Stimulated activated CD8-positive, alpha-beta memory T cell treated with anti-CD3 and anti-CD28 coated beads, Interleukin-7, amount 100 ng/mL, for 48 hours (primary cell): ENCODE data around the gene CCDC12.
A peak's percentile ranks its signal among the peaks of the same experiment; 100 is the strongest.

Experiments
- DNase-seq, 2 donors: peaks; one replicate each; pipeline ENCODE4 v3.0.0-alpha.2; 2020; ENCODE audit warnings: low read depth in 1 of 2; ENCODE audit errors: extremely low read depth in 1 of 2

Gene CCDC12

DNA sequence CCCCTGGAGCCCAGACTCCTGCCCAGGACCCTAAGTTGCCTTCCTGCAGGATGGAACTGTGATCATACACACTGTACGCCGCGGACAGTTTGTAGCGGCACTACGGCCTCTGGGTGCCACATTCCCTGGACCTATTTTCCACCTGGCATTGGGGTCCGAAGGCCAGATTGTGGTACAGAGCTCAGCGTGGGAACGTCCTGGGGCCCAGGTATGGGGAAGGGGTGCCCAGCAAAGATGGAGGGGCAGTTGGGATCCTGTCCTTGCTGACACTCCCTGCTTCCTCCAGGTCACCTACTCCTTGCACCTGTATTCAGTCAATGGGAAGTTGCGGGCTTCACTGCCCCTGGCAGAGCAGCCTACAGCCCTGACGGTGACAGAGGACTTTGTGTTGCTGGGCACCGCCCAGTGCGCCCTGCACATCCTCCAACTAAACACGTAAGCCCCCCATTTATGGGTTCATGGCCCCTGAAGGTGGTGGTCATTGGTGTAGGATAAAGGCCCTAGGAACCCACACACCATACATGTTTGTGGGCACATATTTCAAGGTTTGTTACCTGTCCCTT is 31.8 kb upstream of the CCDC12 start:
- no peak for DNase-seq

DNA sequence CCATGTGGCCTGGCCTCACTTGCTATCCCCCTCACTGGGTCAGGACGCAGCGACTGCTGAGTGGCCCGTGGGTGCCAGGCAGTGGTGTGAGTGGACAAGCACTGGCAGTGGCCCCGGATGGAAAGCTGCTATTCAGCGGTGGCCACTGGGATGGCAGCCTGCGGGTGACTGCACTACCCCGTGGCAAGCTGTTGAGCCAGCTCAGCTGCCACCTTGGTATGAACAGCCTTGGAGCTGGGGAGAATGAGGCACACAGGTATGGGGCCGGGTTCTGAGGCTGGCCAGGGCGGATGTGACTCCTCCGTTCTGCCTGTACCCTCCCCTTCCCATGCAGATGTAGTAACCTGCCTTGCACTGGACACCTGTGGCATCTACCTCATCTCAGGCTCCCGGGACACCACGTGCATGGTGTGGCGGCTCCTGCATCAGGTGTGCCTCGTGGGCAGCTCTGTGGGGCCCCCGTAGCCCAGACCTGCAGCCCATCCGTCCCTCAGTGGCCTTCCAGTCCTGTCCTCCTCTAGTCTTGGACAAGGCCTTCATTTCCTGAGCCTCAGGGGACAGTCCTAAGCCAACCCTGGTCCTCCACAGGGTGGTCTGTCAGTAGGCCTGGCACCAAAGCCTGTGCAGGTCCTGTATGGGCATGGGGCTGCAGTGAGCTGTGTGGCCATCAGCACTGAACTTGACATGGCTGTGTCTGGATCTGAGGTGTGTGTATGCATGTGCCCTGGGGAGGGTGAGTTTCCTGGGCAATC is 31.1 kb upstream of the CCDC12 start:
- no peak for DNase-seq

DNA sequence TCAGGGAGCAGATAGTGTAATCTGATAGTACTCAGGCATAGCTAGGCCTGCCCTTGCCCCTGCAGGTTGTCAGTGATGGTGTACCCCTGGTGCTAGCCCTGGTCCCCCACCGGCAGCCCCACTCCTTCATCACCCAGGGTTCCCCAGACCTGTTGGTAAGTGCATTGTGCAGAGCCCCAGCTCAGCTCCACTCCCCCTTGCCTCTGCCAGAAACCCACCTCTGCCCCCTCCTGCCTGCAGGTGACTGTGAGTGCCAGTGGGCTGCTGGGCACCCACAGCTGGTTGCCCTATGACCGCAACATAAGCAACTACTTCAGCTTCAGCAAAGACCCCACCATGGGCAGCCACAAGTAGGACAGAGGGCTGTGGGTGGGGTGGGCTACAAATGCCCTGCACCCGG is 30.5 kb upstream of the CCDC12 start:
- DNase-seq, result no peak

DNA sequence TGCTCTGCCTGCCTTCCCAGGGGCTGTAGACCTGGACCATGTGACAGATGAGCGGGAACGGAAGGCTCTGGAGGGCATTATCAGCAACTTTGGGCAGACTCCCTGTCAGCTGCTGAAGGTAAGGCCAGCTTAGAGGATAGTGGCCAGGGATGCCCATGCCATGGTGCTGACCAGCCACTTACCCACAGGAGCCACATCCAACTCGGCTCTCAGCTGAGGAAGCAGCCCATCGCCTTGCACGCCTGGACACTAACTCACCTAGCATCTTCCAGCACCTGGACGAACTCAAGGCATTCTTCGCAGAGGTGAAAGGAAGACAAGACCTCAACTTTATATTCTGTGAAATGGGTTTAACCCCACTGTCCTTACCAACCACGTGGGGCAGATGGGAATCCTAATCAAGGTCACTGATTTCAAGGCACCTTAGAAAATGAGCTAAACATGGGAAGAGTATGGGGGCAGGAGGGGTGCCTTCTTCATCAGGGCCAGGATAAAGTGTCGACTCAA is 29.7 kb upstream of the CCDC12 start:
- no peak for DNase-seq

DNA sequence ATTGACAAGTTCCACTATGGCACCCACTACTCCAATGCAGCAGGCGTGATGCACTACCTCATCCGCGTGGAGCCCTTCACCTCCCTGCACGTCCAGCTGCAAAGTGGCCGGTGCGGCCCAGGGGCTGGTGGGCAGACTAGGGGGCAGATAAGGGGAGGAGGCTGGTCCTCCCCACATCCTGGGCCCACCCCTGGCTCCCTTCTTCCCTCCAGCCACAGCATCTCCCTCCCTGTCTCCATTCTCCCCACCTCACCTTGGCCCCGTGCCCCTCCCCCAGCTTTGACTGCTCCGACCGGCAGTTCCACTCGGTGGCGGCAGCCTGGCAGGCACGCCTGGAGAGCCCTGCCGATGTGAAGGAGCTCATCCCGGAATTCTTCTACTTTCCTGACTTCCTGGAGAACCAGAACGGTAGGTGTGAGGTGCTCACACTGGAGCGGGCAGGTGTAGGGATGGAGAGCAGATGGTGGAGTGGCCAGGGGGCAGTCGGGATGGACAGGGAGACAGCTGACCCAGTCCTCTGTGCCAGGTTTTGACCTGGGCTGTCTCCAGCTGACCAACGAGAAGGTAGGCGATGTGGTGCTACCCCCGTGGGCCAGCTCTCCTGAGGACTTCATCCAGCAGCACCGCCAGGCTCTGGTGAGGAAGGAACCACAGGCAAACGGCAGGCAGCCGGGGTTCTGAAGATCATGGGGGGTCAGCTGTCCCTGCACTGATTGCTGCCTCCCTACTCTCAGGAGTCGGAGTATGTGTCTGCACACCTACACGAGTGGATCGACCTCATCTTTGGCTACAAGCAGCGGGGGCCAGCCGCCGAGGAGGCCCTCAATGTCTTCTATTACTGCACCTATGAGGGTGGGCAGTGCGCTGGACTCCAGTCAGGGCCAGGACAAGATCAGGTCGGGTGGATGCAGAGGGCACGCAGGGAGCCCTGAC is 28.9 kb upstream of the CCDC12 start:
- DNase-seq, result no peak

DNA sequence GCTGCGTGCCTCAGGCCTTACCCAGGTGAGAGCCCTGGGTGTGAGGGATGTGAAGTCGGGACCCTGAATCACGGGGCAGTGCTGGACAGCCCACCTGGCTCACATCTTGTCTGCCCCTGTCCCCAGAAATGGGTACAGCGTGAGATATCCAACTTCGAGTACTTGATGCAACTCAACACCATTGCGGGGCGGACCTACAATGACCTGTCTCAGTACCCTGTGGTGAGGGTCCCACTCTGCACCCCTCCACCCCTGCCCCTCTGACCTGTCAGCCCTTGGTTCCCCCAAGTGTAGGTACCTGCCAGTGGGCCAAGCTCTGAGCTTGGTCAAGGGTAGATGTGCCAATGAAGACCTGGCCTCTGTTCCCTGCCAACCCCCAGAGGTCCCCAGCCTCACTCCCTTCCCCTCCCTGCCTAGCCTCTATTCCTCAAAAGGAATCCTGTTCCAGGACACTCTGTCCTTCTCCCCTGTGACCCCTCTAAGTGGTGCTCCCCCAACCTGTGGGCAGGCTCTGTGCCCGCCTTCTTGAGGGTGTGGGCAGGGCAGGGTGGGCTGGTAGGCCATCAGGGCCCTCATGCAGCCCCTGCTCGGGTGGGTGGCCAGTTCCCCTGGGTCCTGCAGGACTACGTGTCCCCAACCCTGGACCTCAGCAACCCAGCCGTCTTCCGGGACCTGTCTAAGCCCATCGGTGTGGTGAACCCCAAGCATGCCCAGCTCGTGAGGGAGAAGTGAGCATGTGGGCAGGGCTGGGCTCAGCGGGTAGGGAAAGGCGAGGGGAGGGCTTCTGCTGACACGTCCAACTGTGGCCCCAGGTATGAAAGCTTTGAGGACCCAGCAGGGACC is 28.0 kb upstream of the CCDC12 start:
- no peak for DNase-seq

DNA sequence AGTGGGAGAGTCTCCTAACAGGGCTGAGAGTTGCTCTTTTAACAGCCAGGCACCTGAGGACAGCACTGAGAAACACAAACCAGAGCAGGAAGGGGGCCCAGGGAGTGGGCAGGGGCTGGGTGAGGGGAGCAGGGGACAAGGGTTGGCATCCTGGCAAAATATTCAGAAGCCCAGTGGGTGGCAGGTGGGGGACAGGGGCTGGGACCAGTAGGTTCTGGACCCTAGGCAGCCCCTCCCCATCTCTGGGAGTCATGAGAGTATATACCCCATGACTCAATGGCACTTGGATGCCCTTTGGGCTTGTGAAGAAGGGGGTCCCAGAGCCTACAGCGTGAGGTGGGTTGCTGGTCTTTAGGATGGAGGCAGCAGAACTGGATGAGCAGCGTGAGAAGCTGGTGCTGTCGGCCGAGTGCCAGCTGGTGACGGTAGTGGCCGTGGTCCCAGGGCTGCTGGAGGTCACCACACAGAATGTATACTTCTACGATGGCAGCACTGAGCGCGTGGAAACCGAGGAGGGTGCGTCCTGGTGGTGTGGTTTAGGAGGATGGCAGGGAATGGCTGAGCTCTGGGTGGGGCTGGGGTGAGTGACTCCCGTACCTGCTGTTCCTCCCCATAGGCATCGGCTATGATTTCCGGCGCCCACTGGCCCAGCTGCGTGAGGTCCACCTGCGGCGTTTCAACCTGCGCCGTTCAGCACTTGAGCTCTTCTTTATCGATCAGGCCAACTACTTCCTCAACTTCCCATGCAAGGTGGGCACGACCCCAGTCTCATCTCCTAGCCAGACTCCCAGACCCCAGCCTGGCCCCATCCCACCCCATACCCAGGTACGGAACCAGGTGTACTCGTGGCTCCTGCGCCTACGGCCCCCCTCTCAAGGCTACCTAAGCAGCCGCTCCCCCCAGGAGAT is 27.2 kb upstream of the CCDC12 start:
- no peak for DNase-seq

DNA sequence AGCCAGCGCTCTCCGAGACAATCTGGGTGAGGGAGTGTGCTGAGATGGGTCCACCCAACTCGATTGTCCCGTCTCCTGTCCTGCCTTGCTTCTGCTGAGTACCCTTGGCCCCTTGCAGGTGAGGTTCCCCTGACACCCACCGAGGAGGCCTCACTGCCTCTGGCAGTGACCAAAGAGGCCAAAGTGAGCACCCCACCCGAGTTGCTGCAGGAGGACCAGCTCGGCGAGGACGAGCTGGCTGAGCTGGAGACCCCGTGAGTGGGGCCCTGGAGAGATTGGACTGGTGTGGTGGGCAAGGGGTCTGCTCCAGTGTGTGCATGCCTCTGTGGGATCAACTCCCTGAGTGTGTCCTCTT is 26.5 kb upstream of the CCDC12 start:
- DNase-seq, result no peak

DNA sequence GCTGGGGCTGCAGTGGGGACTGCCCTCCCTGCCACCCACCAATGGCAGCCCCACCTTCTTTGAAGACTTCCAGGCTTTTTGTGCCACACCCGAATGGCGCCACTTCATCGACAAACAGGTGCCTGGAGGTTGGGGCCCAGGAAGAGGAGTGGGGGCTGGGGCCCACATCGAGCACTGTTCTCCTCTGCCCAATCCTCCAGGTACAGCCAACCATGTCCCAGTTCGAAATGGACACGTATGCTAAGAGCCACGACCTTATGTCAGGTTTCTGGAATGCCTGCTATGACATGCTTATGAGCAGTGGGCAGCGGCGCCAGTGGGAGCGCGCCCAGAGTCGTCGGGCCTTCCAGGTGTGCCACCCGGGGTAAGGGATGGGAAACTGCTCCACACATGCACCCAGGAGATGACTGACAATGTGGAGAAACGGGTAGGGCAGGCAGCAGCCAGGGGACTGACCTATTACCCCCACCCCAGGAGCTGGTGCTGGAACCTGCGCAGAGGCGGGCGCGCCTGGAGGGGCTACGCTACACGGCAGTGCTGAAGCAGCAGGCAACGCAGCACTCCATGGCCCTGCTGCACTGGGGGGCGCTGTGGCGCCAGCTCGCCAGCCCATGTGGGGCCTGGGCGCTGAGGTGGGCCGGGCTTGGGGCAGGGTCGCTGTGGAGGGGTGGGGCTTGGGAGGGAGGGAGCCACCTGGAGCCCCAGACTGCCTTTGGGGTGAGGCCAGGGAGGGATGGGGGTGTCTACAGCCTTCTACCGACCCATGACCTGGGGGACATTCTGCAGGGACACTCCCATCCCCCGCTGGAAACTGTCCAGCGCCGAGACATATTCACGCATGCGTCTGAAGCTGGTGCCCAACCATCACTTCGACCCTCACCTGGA is 25.9 kb upstream of the CCDC12 start:
- DNase-seq, result no peak

DNA sequence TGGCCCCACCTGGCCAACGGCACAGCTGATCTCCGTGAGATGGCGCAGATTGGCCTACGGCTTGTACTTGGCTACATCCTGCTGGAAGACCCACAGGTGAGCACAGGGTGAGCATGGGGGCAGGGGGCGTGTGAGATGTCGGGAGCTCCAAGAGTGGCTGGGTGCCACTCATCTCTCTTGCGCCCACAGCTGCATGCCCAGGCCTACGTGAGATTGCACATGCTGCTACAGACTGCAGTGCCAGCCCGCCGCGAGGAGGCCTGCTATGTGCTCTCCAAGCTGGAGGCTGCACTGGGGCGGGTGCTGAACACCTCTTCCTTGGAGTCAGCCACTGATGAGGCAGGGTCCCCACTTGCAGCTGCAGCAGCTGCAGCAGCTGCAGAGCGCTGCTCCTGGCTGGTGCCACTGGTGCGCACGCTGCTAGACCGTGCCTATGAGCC is 25.2 kb upstream of the CCDC12 start:
- no peak for DNase-seq

DNA sequence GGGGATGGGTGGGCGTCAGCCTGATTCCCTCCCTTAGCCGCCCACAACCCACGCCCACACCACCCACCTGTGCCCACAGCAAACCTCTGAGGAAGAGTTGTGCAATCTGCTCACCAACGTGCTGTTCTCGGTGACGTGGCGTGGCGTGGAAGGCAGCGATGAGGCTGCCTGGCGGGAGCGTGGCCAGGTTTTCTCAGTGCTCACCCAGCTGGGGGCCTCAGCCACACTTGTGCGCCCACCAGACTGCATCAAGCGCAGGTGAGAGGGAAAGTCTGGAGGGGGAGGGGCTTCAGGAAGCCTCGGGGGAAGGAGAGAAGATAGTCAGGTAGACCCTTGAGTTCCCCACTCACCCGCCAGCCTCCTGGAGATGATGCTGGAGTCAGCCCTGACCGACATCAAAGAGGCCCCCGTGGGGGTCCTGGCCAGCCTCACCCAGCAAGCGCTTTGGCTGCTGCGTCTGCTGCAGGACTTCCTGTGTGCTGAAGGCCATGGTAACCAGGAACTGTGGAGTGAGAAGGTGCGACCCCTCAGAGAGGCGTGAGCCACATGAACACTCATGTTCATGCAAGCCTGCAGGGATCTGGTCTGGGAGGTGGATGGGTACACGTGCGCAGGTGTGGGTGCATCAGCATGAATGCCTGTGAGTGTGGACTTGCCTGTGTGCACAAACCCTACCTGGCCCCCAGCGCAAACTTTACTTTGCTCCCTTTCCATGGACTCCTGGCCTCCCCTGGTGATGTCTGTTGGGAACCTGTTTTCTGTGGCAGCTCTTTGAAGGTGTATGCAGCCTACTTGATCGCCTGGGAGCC is 24.6 kb upstream of the CCDC12 start:
- DNase-seq, result no peak

DNA sequence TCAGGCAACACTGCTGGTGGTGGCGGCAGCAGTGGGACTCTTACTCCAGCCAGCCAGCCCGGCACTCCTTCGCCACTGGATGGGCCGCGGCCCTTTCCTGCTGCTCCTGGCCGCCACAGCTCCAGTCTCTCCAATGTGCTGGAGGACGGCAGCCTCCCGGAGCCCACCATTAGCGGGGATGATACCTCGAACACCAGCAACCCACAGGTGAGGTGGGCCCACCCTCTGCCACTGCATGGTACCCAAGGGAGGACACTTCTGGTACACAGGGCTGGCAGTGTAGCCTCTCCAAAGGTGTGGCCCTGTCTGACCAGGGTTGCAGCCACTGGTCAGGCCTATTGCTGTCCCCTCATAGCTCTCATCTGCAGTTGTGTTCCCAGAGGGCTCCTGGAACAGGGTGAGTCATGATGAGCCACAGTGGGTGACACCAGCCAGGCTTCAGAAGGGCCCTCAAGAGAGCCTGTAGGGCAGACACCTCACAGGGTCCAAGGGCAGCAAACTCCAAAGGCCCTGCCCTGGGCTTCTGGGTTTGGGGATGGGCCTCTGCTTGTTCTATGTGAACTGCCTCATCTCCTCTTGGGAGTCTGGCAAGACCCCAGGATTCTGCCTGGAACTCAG is 23.8 kb upstream of the CCDC12 start:
- DNase-seq, result no peak

DNA sequence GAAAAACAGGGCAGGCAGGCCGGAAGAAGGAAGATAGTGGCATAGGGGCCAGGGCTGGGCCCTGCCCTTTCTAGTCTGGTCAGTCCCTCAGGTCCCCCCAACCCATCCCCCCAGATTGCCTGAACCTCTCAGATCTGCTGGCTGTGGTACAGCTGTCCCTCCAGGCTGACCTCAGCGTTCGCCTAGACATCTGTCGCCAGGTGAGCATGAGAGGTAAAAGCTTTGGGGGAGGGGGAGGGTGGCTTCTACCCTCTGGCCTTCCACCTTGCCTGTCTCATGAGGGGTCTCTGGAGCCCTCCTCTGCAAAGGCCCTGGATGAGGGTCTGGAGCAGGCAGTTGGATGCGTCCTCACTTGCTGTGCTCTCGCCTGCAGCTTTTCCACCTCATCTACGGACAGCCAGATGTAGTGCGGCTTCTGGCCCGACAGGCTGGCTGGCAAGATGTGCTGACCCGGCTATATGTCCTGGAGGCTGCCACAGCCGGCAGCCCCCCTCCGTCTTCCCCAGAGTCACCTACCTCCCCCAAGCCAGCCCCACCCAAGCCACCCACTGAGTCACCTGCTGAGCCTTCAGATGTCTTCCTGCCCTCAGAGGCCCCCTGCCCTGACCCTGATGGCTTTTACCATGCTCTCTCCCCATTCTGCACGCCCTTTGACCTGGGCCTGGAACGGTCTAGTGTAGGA is 23.1 kb upstream of the CCDC12 start:
- DNase-seq, result no peak

DNA sequence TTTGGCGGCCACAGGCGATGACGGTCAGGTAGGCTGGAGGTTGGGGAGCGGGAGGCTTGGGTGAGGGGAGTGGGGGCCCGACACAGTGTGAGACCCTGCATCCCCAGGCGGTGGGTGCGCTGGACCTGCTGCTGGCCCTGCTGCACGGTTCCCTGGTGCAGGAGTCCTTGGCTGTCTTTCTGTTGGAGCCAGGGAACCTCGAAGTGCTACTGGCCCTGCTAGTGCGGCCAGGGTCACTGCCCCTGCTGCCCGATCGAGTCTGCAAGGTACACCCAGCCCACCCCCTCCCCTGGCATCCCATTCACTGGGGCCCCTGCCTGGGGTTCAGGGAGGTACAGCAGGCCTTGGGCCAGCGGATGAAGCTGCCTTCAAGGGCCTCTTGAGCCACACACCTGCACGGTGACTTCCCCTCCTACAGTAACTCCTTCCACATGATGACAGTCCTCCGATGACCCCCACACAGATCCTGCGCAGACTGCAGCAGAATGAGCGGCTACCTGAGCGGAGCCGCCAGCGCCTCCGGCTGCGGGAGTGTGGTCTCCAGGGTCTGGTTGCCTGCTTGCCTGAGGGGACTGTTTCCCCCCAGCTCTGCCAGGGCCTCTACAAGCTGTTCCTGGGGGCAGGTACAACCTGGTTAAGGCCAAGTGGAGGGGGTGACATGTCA is 22.4 kb upstream of the CCDC12 start:
- DNase-seq, result no peak

DNA sequence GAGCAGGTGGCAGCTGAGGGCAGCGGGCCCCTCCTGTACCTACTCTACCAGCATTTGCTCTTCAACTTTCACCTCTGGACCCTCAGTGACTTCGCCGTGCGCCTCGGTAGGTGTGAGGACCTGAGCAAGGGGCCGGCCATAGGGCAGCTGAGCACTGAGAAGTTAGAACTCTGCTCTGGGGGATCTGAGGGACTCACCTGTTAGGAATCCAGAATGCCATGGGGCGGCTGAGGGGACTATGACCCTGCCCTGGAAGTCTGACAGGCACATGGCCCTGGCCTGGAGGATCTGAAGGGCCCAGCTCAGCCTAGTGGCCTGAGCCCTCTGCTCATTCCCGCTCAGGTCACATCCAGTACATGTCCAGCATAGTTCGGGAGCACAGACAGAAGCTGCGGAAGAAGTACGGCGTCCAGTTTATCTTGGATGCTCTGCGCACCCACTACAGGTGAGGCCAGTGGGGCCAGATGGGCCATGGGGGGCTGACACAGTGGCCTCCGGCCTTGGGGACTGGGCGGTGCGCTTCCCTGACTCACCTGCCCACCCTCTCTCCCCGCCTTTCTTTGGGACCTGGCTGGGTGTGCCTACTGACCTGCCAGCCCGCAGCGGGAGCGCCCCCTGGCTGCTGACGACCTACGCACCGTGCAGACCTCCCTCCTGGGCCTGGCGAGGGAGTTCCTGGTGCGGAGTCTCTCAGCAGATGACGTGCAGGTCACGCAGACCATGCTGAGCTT is 21.7 kb upstream of the CCDC12 start:
- peak in 1 of 2 donors; percentile 53 for DNase-seq
